Measurements from ENCODE around the gene CSRNP3. TPM values are rescaled to one million over a fixed set of nuclear protein-coding genes. Genes with fewer than 3 reads are reported as not detected.

Gene CSRNP3
- polyA plus RNA-seq, 1 donor (not counting 4 experiments of a cell fraction or from before 2014, with no cell fraction given), result 0.87 TPM

DNA sequence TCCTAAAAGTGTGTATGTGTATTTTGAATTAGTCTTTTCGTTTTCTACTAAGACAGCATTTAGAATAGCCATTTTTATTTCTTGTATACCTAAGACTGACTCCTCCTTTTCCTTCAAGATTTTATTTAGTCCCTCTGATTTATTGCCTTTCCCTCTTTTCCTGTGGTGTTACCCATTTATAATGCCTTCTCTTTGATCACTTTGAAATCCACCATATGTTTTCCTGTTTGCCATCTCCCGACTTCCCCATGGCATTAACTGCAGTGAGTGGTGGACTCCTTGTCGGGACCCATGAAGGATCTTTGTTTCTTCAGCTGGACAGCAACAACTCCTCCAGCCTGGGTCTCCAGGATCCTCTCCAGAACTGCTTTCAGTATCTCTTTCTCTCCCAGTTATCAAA lies 160.7 kb downstream of the CSRNP3 start:
- DNase-seq (ENCODE audit: low read depth, low spot score), result no peak
- no peak for FAIRE-seq
- dilution Hi-C loops (cut with MboI; ENCODE audit: extremely low pct_ligation_motif_present, low sequenced_read_pairs), result no loop called here

GRCh38 chr2:165631089-165631488 lies 161.6 kb downstream of the CSRNP3 start:
- no peak overlapping the region for H3K9ac ChIP-seq (ENCODE audit: control insufficient read depth, extremely low read depth, insufficient read depth, low read length)
- H3K9me3 ChIP-seq (ENCODE audit: control insufficient read depth, low read depth, low read length), result no peaks in the 10 kb centered on the region
- H3K27ac ChIP-seq (ENCODE audit: control insufficient read depth, insufficient read depth, low read length), result no peak overlapping the region
- no peaks in the 10 kb centered on the region for H3K36me3 ChIP-seq (ENCODE audit: control insufficient read depth in 2 of 2, extremely low read depth in 1 of 2, insufficient read depth in 2 of 2, low read length in 2 of 2)
- no peak overlapping the region for H3K4me3 ChIP-seq (ENCODE audit: control insufficient read depth in 2 of 3, extremely low read depth in 1 of 3, insufficient read depth in 2 of 3, low read depth in 1 of 3, low read length in 3 of 3)
- no peak for DNase-seq (ENCODE audit: low read depth, low spot score)
- FAIRE-seq, result no peak
- no peaks in the 10 kb centered on the region for H3K79me2 ChIP-seq (ENCODE audit: control insufficient read depth, insufficient read depth, low read length)
- peaks cover 6% of the 10 kb centered on the region for H3K4me1 ChIP-seq (ENCODE audit: control insufficient read depth, extremely low read depth, insufficient read depth, low read length)
- no peak overlapping the region for H3K4me2 ChIP-seq (ENCODE audit: control insufficient read depth, extremely low read depth, insufficient read depth, low read depth, low read length)
- no peak overlapping the region for H2AFZ ChIP-seq (ENCODE audit: control insufficient read depth, low read length)
- TF ChIP-seq EZH2 (IDR thresholded peaks at IDR 0.05; ENCODE audit: low read length), result no peak
- TF ChIP-seq, protein P1, sequence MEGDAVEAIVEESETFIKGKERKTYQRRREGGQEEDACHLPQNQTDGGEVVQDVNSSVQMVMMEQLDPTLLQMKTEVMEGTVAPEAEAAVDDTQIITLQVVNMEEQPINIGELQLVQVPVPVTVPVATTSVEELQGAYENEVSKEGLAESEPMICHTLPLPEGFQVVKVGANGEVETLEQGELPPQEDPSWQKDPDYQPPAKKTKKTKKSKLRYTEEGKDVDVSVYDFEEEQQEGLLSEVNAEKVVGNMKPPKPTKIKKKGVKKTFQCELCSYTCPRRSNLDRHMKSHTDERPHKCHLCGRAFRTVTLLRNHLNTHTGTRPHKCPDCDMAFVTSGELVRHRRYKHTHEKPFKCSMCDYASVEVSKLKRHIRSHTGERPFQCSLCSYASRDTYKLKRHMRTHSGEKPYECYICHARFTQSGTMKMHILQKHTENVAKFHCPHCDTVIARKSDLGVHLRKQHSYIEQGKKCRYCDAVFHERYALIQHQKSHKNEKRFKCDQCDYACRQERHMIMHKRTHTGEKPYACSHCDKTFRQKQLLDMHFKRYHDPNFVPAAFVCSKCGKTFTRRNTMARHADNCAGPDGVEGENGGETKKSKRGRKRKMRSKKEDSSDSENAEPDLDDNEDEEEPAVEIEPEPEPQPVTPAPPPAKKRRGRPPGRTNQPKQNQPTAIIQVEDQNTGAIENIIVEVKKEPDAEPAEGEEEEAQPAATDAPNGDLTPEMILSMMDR (optimal IDR thresholded peaks at IDR 0.05 in 1 of 3, IDR thresholded peaks at IDR 0.05 in 1 of 3, conservative IDR thresholded peaks at IDR 0.05 in 1 of 3; ENCODE audit: extremely low read depth in 1 of 3, insufficient read depth in 2 of 3, low read length in 3 of 3), result no peak
- no peaks in the 10 kb centered on the region for H3K27me3 ChIP-seq (ENCODE audit: control insufficient read depth, extremely low read depth, insufficient read depth, low read length)
- H3K9me1 ChIP-seq (ENCODE audit: control insufficient read depth, extremely low read depth, insufficient read depth, low read length), result no peaks in the 10 kb centered on the region
- H4K20me1 ChIP-seq (ENCODE audit: control insufficient read depth, extremely low read depth, insufficient read depth, low read length), result no peaks in the 10 kb centered on the region
- dilution Hi-C loops (cut with MboI; ENCODE audit: extremely low pct_ligation_motif_present, low sequenced_read_pairs), result no loop called here

More for the DNA sequence above, 160.7 kb downstream of the CSRNP3 start:
- Histone ChIP-seq H3K9me3 (ENCODE audit: control insufficient read depth, low read depth, low read length) (no peaks in the 10 kb centered on the region), H3K27ac (ENCODE audit: control insufficient read depth, insufficient read depth, low read length) (no peak overlapping the region), H4K20me1 (ENCODE audit: control insufficient read depth, extremely low read depth, insufficient read depth, low read length) (no peaks in the 10 kb centered on the region), H3K4me1 (ENCODE audit: control insufficient read depth, extremely low read depth, insufficient read depth, low read length) (peaks cover 1% of the 10 kb centered on the region), H2AFZ (ENCODE audit: control insufficient read depth, low read length) (no peak overlapping the region), H3K36me3 (ENCODE audit: control insufficient read depth in 2 of 2, extremely low read depth in 1 of 2, insufficient read depth in 2 of 2, low read length in 2 of 2) (no peaks in the 10 kb centered on the region), H3K9ac (ENCODE audit: control insufficient read depth, extremely low read depth, insufficient read depth, low read length) (no peak overlapping the region), H3K27me3 (ENCODE audit: control insufficient read depth, extremely low read depth, insufficient read depth, low read length) (no peaks in the 10 kb centered on the region), H3K79me2 (ENCODE audit: control insufficient read depth, insufficient read depth, low read length) (no peaks in the 10 kb centered on the region), H3K9me1 (ENCODE audit: control insufficient read depth, extremely low read depth, insufficient read depth, low read length) (no peaks in the 10 kb centered on the region), H3K4me3 (ENCODE audit: control insufficient read depth in 2 of 3, extremely low read depth in 1 of 3, insufficient read depth in 2 of 3, low read depth in 1 of 3, low read length in 3 of 3) (no peak overlapping the region), H3K4me2 (ENCODE audit: control insufficient read depth, extremely low read depth, insufficient read depth, low read depth, low read length) (no peak overlapping the region)
- TF ChIP-seq, protein P1 (optimal IDR thresholded peaks at IDR 0.05 in 1 of 3, IDR thresholded peaks at IDR 0.05 in 1 of 3, conservative IDR thresholded peaks at IDR 0.05 in 1 of 3; ENCODE audit: extremely low read depth in 1 of 3, insufficient read depth in 2 of 3, low read length in 3 of 3), result no peak
- TF ChIP-seq EZH2 (IDR thresholded peaks at IDR 0.05; ENCODE audit: low read length), result no peak
